Activated CD4-positive, alpha-beta memory T cell treated with anti-CD3 and anti-CD28 coated beads for 36 hours (primary cell): Measurements from ENCODE around the gene SMARCD1. TPM values are rescaled to one million over a fixed set of nuclear protein-coding genes. Genes with fewer than 3 reads are reported as not detected.
"Not testable (repeated sequence)": the region's sequence is repeated elsewhere in the genome, so short reads cannot be mapped to it uniquely, and the experiment has no call there.

Experiments used
- CTCF ChIA-PET: fragments of 350-600 bp; sonication (Branson Sonifier 250); formaldehyde crosslinking; loops from one replicate; lab custom pipeline; 2021; ENCODE audit warnings: antibody characterized with exemption, inconsistent platforms; lab: Charles Lee
- POLR2A ChIA-PET: fragments of 350-600 bp; sonication (Branson Sonifier 250); formaldehyde crosslinking; loops from one replicate; lab custom pipeline; 2021; ENCODE audit warnings: antibody characterized with exemption; lab: Charles Lee
- DNase-seq: peaks from one replicate; pipeline ENCODE4 v3.0.0-alpha.2; 2020
- H3K27ac Mint-ChIP-seq: one replicate; pipeline ENCODE4 v1.8.0; 2021; ENCODE audit warnings: mixed read lengths
- H3K27me3 Mint-ChIP-seq: one replicate; pipeline ENCODE4 v1.8.0; 2021; ENCODE audit warnings: mixed read lengths
- H3K36me3 Mint-ChIP-seq: one replicate; pipeline ENCODE4 v1.8.0; 2021; ENCODE audit warnings: mixed read lengths
- H3K4me1 Mint-ChIP-seq: one replicate; pipeline ENCODE4 v1.8.0; 2021; ENCODE audit warnings: low read depth, mixed read lengths
- H3K4me3 Mint-ChIP-seq: one replicate; pipeline ENCODE4 v1.8.0; 2021; ENCODE audit warnings: mild to moderate bottlenecking, mixed read lengths
- H3K9me3 Mint-ChIP-seq: one replicate; pipeline ENCODE4 v1.8.0; 2021; ENCODE audit warnings: mixed read lengths
- intact Hi-C: fragments of 100-400 bp; cut with micrococcal nuclease; formaldehyde crosslinking; loops from one replicate; pipeline ENCODE4 v1.15.1; 2023
- total RNA-seq, 2 experiments: library from RNA; stranded (reverse); gene quantifications; one replicate each; pipeline ENCODE4 v1.2.3, GENCODE V29; 2021

Gene SMARCD1
- total RNA-seq, 2 experiments from 2014 or later = 56.1 to 56.3 TPM

DNA sequence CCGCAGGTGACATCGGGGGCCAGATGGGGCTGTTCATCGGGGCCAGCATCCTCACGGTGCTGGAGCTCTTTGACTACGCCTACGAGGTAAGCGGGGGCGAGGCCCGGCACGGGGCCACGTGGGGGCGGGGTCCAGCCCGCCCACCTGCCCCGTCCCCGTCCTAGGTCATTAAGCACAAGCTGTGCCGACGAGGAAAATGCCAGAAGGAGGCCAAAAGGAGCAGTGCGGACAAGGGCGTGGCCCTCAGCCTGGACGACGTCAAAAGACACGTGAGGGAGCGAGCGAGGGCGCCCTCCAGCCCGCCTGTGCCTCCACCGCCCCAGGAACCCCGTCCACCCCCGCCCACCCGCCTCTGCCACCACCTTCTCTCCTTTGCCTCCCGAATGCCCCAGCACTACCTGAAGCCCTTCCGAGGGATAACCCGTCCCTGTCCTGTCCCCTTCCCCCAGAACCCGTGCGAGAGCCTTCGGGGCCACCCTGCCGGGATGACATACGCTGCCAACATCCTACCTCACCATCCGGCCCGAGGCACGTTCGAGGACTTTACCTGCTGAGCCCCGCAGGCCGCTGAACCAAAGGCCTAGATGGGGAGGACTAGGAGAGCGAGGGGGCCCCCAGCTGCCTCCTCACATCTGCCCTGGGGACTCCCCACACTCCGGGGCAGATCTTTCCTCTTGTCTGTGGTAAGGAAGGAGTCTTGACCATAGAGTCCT, 3.9 kb upstream of the SMARCD1 start:
- H3K36me3 Mint-ChIP-seq = no peaks in the 10 kb centered on the region
- peaks cover 17% of the 10 kb centered on the region for H3K4me1 Mint-ChIP-seq
- intact Hi-C loops = no loop called here
- no peaks in the 10 kb centered on the region for H3K27me3 Mint-ChIP-seq
- ChIA-PET POLR2A (interaction anchor here (0.5 kb wide), 1 partner anchor 14 kb away, joined by 3 read pairs; no protein-coding TSS in a partner anchor), CTCF (interaction anchor here (0.8 to 1.5 kb wide), 4 partner anchors 10 to 136 kb away, joined by 3 to 4 read pairs (median 3); partner anchors contain the start of gene COX14)
- DNase-seq = no peak
- H3K9me3 Mint-ChIP-seq = no peaks in the 10 kb centered on the region
- no peak overlapping the region for H3K4me3 Mint-ChIP-seq
- no peak overlapping the region for H3K27ac Mint-ChIP-seq

GRCh38 chr12:50082644-50083043, 2.5 kb upstream of the SMARCD1 start:
- no peak for DNase-seq
- POLR2A ChIA-PET = no interaction called here
- CTCF ChIA-PET = interaction anchor here (1.1 to 1.7 kb wide), 3 partner anchors 13 to 115 kb away, joined by 4 to 7 read pairs (median 6); partner anchors contain the start of gene COX14
- H3K36me3 Mint-ChIP-seq = peaks cover 5% of the 10 kb centered on the region
- no peak overlapping the region for H3K4me3 Mint-ChIP-seq
- H3K27me3 Mint-ChIP-seq = no peaks in the 10 kb centered on the region
- no peak overlapping the region for H3K27ac Mint-ChIP-seq
- intact Hi-C loops = no loop called here
- H3K9me3 Mint-ChIP-seq = no peaks in the 10 kb centered on the region
- peaks cover 30% of the 10 kb centered on the region for H3K4me1 Mint-ChIP-seq

DNA sequence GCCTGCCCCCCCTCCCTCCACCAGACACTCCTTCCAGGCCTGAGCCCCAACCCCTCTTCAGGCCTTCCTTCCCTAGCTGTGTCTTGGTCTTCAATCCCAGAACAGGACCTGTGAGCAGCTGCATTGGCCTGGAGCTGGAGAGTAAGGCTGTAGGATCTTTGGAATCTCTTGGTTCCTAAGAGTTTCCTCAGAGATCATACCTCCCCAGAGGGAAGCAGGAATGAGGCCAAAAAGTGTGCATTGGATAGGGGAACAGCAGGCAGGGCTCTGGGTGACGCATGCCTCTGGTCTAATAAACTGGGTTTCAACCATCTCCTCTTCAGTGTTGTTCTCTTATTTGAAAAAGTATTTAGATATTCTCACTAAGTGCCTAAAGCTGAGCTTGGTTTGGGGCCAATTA, 1.8 kb upstream of the SMARCD1 start:
- ChIA-PET POLR2A (no interaction called here), CTCF (interaction anchor here (1.1 to 2.9 kb wide), 4 partner anchors 9 to 116 kb away, joined by 4 to 16 read pairs (median 6); partner anchors contain the start of gene COX14)
- Mint-ChIP-seq H3K9me3 (no peaks in the 10 kb centered on the region), H3K27me3 (no peaks in the 10 kb centered on the region), H3K27ac (peak overlapping the region; percentile 79), H3K4me3 (peak overlapping the region; percentile 61), H3K4me1 (peaks cover 37% of the 10 kb centered on the region), H3K36me3 (peaks cover 5% of the 10 kb centered on the region)
- no peak for DNase-seq
- intact Hi-C loops = no loop called here

DNA sequence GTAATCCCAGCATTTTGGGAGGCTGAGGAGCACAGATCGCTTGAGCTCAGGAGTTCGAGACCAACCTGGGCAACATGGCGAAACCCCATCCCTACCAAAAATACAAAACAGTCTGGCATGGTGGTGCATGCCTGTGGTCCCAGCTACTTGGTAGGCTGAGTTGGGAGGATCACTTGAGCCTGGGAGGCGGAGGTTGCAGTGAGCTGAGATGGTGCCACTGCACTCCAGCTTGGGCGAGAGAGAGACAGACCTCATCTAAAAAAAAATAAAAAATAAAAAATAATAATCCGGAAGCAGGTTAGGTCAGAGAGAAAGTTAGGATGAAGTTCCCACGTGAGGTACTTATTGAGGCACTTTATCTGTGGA, 750 bp upstream of the SMARCD1 start:
- POLR2A ChIA-PET = interaction anchor here (0.6 to 1.7 kb wide), 11 partner anchors 8 to 457 kb away, joined by 3 to 21 read pairs (median 4); partner anchors contain the start of genes COX14 and RACGAP1
- H3K9me3 Mint-ChIP-seq, intact Hi-C loops, H3K27me3 Mint-ChIP-seq, DNase-seq: not testable (repeated sequence)
- H3K36me3 Mint-ChIP-seq = peaks cover 10% of the 10 kb centered on the region
- peak overlapping the region; percentile 89 for H3K4me3 Mint-ChIP-seq
- peaks cover 44% of the 10 kb centered on the region for H3K4me1 Mint-ChIP-seq
- peak overlapping the region; percentile 94 for H3K27ac Mint-ChIP-seq
- CTCF ChIA-PET = interaction anchor here (0.6 to 9.3 kb wide), 19 partner anchors 8 to 741 kb away, joined by 3 to 138 read pairs (median 4); partner anchors contain the start of genes CERS5, COX14 and RACGAP1

- Mint-ChIP-seq H3K4me1 (peaks cover 44% of the 10 kb centered on the region), H3K4me3 (peak overlapping the region; percentile 89)
These were observed 502 bp downstream of the SMARCD1 start for GRCh38 chr12:50085615-50086072.

DNA sequence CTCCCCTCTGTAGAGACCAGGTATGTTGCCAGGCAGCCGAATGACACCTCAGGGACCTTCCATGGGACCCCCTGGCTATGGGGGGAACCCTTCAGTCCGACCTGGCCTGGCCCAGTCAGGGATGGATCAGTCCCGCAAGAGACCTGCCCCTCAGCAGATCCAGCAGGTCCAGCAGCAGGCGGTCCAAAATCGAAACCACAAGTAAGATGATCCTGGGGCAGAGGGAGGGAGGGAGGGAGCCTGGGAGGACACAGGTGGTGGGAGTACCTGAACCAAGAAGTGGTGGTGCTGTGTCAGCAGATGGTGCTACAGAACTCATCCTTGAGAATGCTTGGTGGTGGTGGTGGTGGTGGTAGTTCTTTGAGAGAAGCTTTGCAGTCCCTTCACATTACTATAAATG, 1.0 kb downstream of the SMARCD1 start:
- no peaks in the 10 kb centered on the region for H3K27me3 Mint-ChIP-seq
- intact Hi-C loops = loop anchor here (5.0 kb wide), 1 partner anchor 226 kb away; no protein-coding TSS in a partner anchor
- POLR2A ChIA-PET = no interaction called here

More at GRCh38 chr12:50085615-50086072, 502 bp downstream of the SMARCD1 start:
- no peaks in the 10 kb centered on the region for H3K27me3 Mint-ChIP-seq
- CTCF ChIA-PET = interaction anchor here (0.6 to 9.3 kb wide), 16 partner anchors 9 to 281 kb away, joined by 3 to 138 read pairs (median 4); partner anchors contain the start of genes CERS5, COX14 and RACGAP1
- DNase-seq = no peak
- H3K9me3 Mint-ChIP-seq = no peaks in the 10 kb centered on the region
- H3K36me3 Mint-ChIP-seq = peaks cover 18% of the 10 kb centered on the region
- POLR2A ChIA-PET = interaction anchor here (1.2 to 1.7 kb wide), 5 partner anchors 26 to 372 kb away, joined by 3 to 21 read pairs (median 4); partner anchors contain the start of gene COX14
- intact Hi-C loops = loop anchor here (1.0 to 5.0 kb wide), 4 partner anchors 27 to 315 kb away; partner anchors contain the start of genes CERS5, COX14 and LARP4
- peak overlapping the region; percentile 88 for H3K27ac Mint-ChIP-seq

GRCh38 chr12:50087151-50087550, 2.0 kb downstream of the SMARCD1 start:
- POLR2A ChIA-PET = no interaction called here
- no peak for DNase-seq
- no peaks in the 10 kb centered on the region for H3K9me3 Mint-ChIP-seq
- H3K4me3 Mint-ChIP-seq = no peak overlapping the region
- peaks cover 24% of the 10 kb centered on the region for H3K36me3 Mint-ChIP-seq
- CTCF ChIA-PET = interaction anchor here (0.5 to 9.3 kb wide), 15 partner anchors 9 to 120 kb away, joined by 3 to 138 read pairs (median 4); partner anchors contain the start of gene COX14
- H3K4me1 Mint-ChIP-seq = peaks cover 43% of the 10 kb centered on the region
- H3K27me3 Mint-ChIP-seq = no peaks in the 10 kb centered on the region
- peak overlapping the region; percentile 82 for H3K27ac Mint-ChIP-seq
- intact Hi-C loops = loop anchor here (5.0 kb wide), 1 partner anchor 225 kb away; no protein-coding TSS in a partner anchor

More for the DNA sequence above, 1.0 kb downstream of the SMARCD1 start:
- H3K36me3 Mint-ChIP-seq = peaks cover 20% of the 10 kb centered on the region
- H3K27ac Mint-ChIP-seq = peak overlapping the region; percentile 88
- CTCF ChIA-PET = interaction anchor here (0.9 to 9.3 kb wide), 5 partner anchors 12 to 119 kb away, joined by 5 to 138 read pairs (median 16); partner anchors contain the start of gene COX14
- H3K4me1 Mint-ChIP-seq = peaks cover 44% of the 10 kb centered on the region
- DNase-seq = no peak
- H3K9me3 Mint-ChIP-seq = no peaks in the 10 kb centered on the region
- H3K4me3 Mint-ChIP-seq = peak overlapping the region; percentile 89

GRCh38 chr12:50087995-50088394, 2.9 kb downstream of the SMARCD1 start:
- no peak overlapping the region for H3K4me3 Mint-ChIP-seq
- intact Hi-C loops = loop anchor here (5.0 kb wide), 1 partner anchor 224 kb away; no protein-coding TSS in a partner anchor
- no peak for DNase-seq
- H3K4me1 Mint-ChIP-seq = peaks cover 43% of the 10 kb centered on the region
- H3K9me3 Mint-ChIP-seq = no peaks in the 10 kb centered on the region
- POLR2A ChIA-PET = interaction anchor here (1.1 kb wide), 1 partner anchor 24 kb away, joined by 3 read pairs; the partner anchor contains the start of gene COX14
- H3K27ac Mint-ChIP-seq = peak overlapping the region; percentile 82
- CTCF ChIA-PET = interaction anchor here (0.6 to 9.3 kb wide), 23 partner anchors 8 to 196 kb away, joined by 3 to 138 read pairs (median 4); partner anchors contain the start of genes COX14 and LIMA1
- H3K27me3 Mint-ChIP-seq = no peaks in the 10 kb centered on the region
- peaks cover 24% of the 10 kb centered on the region for H3K36me3 Mint-ChIP-seq

- intact Hi-C loops = loop anchor here (5.0 kb wide), 1 partner anchor 224 kb away; no protein-coding TSS in a partner anchor
- H3K4me1 Mint-ChIP-seq = peaks cover 37% of the 10 kb centered on the region
- H3K36me3 Mint-ChIP-seq = peaks cover 24% of the 10 kb centered on the region
- H3K27me3 Mint-ChIP-seq = no peaks in the 10 kb centered on the region
- no peaks in the 10 kb centered on the region for H3K9me3 Mint-ChIP-seq
- peak overlapping the region; percentile 82 for H3K27ac Mint-ChIP-seq
- ChIA-PET POLR2A (interaction anchor here (1.1 kb wide), 1 partner anchor 23 kb away, joined by 3 read pairs; the partner anchor contains the start of gene COX14), CTCF (interaction anchor here (0.6 to 9.3 kb wide), 25 partner anchors 8 to 673 kb away, joined by 3 to 138 read pairs (median 4); partner anchors contain the start of genes CERS5, COX14, GPD1 and LIMA1)
- peak overlapping the region; percentile 42 for H3K4me3 Mint-ChIP-seq
- DNase-seq = peak; percentile 63
These were observed 3.6 kb downstream of the SMARCD1 start for GRCh38 chr12:50088577-50089335.

GRCh38 chr12:50089730-50090129, 4.6 kb downstream of the SMARCD1 start:
- Mint-ChIP-seq H3K36me3 (peaks cover 28% of the 10 kb centered on the region), H3K4me1 (peaks cover 36% of the 10 kb centered on the region), H3K27me3 (no peaks in the 10 kb centered on the region), H3K4me3 (no peak overlapping the region), H3K27ac (no peak overlapping the region), H3K9me3 (no peaks in the 10 kb centered on the region)
- POLR2A ChIA-PET = interaction anchor here (0.6 kb wide), 2 partner anchors 419 to 1240 kb away, joined by 3 to 4 read pairs; no protein-coding TSS in a partner anchor
- CTCF ChIA-PET = interaction anchor here (0.6 to 9.3 kb wide), 12 partner anchors 11 to 123 kb away, joined by 3 to 138 read pairs (median 4); partner anchors contain the start of genes CERS5, COX14 and GPD1
- no peak for DNase-seq
- intact Hi-C loops = loop anchor here (5.0 kb wide), 1 partner anchor 223 kb away; no protein-coding TSS in a partner anchor
